ENCODE measurements around the gene CNTD1.

DNA sequence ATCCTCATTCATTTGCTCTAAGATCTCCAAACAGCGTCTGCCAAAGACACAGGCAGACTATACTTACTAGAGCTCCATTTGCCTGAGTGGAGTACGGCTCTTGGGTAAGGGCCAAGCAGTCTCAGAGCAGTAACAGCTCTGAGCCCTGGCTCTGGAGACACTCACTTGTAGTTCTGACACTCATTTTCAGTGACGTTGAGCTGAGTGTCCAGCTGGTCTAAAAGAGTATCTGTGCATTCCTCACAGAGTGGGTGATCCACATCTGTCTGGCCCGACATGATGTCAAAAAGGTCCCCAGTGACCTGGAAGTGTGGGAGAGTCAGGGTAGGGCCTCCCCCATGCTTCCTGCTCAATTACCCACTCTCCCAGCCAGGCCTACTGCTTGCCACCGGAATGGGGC is 19.7 kb downstream of the CNTD1 start:
- TF ChIP-seq CTCF (IDR thresholded peaks at IDR 0.05; ENCODE audit: insufficient read depth, low read depth, low read length), result no peak
- TF ChIP-seq EZH2 (IDR thresholded peaks at IDR 0.05; ENCODE audit: insufficient read depth, low read length), result no peak
